Epidermal melanocyte (primary cell): ENCODE data around the gene SALL4.
"Not testable (repeated sequence)": the region's sequence is repeated elsewhere in the genome, so short reads cannot be mapped to it uniquely, and the experiment has no call there.

Source experiments
- DNase-seq: peaks from one replicate; pipeline ENCODE4 v3.0.0; 2011; ENCODE audit warnings: low spot score; ENCODE audit not compliant: insufficient read length

Gene SALL4

GRCh38 chr20:51738261-51738660, 64.1 kb downstream of the SALL4 start:
- DNase-seq = not testable (repeated sequence)

GRCh38 chr20:51736947-51737346, 65.4 kb downstream of the SALL4 start:
- DNase-seq = no peak

DNA sequence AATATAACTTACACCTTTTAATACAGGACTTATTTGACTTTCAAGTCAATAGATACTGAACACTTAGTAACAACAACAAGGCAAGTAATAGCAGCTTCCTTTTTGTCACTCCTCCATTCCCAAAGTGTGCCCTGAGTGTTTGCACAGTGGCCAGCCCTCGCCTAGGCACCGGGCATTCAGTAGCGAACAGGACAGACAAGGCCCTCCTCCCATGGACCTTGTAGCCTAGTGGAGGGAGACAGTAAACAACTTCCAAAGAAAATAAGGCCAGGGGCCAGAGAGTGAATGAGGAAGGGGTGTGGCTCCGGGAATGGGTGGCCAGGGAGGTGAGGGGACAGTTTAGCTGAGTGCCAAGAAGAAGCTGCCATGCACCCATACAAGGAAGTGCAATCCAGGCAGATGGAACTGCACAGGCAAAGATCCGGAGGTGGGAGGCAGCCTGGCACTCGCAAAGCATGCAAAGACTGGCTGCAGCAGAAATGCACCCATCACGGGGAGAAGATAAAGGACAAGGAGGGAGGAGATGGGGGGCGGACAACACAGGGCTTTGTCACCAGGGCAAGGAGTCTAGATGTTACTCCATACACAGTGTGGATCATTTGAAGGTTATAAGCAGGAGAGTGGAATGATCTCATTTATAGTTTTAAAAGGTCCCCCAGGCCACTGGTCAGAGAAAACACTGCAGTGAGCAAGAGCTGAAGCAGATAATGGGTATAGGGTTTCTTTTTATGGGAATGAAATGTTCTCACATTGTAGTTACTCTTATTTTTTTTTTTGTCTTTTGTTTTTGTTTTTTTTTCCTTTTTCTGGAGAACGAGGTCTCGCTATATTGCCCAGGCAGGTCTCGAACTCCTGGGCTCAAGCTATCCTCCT, 66.4 kb downstream of the SALL4 start:
- DNase-seq = no peak

DNA sequence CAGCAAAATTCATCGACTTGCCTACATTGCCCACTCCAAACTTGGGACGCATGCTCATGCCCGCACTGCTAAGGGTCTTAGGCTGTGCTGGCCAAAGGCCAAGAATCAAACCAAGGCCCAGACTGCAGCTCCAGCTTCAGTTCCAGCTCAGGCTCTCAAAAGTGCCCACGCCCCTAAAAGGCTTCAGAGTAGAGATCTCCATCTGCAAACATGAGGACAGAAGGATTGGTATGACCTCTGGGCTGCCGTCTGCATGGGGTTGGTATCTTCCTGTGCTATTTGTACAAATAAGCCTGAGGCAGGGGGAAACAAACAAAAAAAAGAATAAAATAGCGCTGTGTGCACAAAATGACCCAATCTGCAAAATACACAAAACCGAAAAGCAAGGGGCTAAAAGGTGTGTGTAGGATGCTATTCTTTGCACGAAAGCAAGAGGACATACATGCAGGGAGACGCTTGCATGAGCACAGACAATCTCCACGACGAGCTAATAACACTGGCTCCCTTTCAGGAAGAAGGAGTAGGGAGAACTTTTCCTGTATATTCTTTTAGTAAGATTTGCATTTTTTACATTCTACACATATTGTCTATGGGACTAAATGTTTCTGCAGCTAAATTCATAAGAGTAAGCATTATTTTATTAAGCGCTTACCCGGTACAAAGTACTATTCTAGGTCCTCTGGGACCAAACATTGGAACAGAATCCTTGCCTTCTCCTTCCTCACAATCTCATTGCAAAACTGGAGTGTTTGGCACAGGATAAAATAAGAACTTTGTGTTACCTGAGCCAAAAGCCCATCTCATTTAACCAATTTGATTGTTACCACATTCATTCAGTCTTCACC, 67.2 kb downstream of the SALL4 start:
- no peak for DNase-seq

DNA sequence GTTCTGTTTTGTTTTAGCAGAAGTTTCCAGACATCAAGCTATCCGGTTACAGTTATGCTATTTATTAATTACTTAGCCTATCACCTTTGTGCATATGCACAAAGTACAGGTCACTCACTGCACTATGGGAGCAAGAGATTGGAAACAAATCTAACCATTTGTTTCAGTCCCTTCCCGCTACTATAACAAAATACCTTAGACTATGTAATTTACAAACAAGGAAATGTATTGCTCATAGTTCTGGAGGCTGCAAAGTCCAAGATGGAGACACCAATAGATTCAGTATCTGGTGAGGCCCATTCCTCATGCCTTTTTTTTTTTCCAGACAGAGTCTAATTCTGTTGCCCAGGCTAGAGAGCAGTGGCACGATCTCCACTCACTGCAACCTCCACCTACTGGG, 69.3 kb downstream of the SALL4 start:
- DNase-seq = no peak
